H1 (cell line): Measurements from ENCODE around the gene CTNND2. TPM values are rescaled to one million over a fixed set of nuclear protein-coding genes. Genes with fewer than 3 reads are reported as not detected.

ENCODE experiments used
- CTCF ChIA-PET: fragments of 300-600 bp; sonication (Branson Sonifier 250); formaldehyde crosslinking; loops from one replicate; lab custom pipeline; 2021; ENCODE audit not compliant: partially characterized antibody; lab: Charles Lee
- POLR2A ChIA-PET: fragments of 300-600 bp; sonication (Branson Sonifier 250); formaldehyde crosslinking; loops from one replicate; lab custom pipeline; 2021; ENCODE audit warnings: inconsistent platforms; ENCODE audit not compliant: partially characterized antibody; lab: Charles Lee
- DNase-seq, 2 experiments: peaks; one replicate each; pipeline versions ENCODE4 v3.0.0 to v3.0.0-alpha.2; 2010 to 2022; ENCODE audit warnings: low spot score in 2 of 2, low read depth in 1 of 2, mixed read lengths in 1 of 2
- FAIRE-seq: peaks from 2 replicates; lab custom pipeline; 2011; peaks lifted over from hg19 to GRCh38; lab: Jason Lieb, UNC
- H2AFZ ChIP-seq: 2 replicates; pipeline ENCODE4 v1.8.1; 2012; ENCODE audit warnings: low read length, inconsistent platforms
- H2AK5ac ChIP-seq: 2 replicates; pipeline ENCODE4 v1.6.1; 2013; ENCODE audit warnings: low read depth, low read length
- H2BK120ac ChIP-seq: replicated peaks from 2 replicates; pipeline ENCODE3; 2013; ENCODE audit warnings: low read depth, low read length, inconsistent platforms
- H2BK12ac ChIP-seq: 2 replicates; pipeline ENCODE4 v1.6.1; 2013; ENCODE audit warnings: low read depth, low read length
- H2BK15ac ChIP-seq: 2 replicates; pipeline ENCODE4 v1.6.1; 2013; ENCODE audit warnings: low read length
- H2BK20ac ChIP-seq: 2 replicates; pipeline ENCODE4 v1.6.1; 2013; ENCODE audit warnings: low read length
- H2BK5ac ChIP-seq: 2 replicates; pipeline ENCODE4 v1.6.1; 2013; ENCODE audit warnings: low read depth, low read length
- H3K14ac ChIP-seq: 2 replicates; pipeline ENCODE4 v1.6.1; 2013; ENCODE audit warnings: inconsistent platforms; ENCODE audit not compliant: insufficient read length
- H3K18ac ChIP-seq: 2 replicates; pipeline ENCODE4 v1.6.1; 2013; ENCODE audit warnings: low read length; ENCODE audit errors: extremely low read depth
- H3K23ac ChIP-seq: 2 replicates; pipeline ENCODE4 v1.6.1; 2013; ENCODE audit warnings: inconsistent platforms; ENCODE audit not compliant: insufficient read length
- H3K23me2 ChIP-seq: 2 replicates; pipeline ENCODE4 v1.6.1; 2013; ENCODE audit warnings: low read depth, low read length
- H3K27ac ChIP-seq: 2 replicates; pipeline ENCODE4 v1.6.1; 2011; ENCODE audit warnings: low read depth, low read length, inconsistent platforms
- H3K27me3 ChIP-seq, 4 experiments: replicated peaks in 1 of 4; 1 replicate in 1 of 4; 2 replicates in 3 of 4; pipeline versions ENCODE4 v1.6.1 to v1.8.1; 2011 to 2013; ENCODE audit warnings: low read length in 3 of 4, mild to moderate bottlenecking in 3 of 4, inconsistent platforms in 2 of 4, mixed read lengths in 2 of 4, moderate library complexity in 1 of 4; ENCODE audit not compliant: control insufficient read depth in 3 of 4, insufficient read depth in 3 of 4; ENCODE audit errors: extremely low read depth in 1 of 4
- H3K36me3 ChIP-seq, 4 experiments: 2 replicates each; pipeline versions ENCODE4 v1.6.1 to v1.8.1; 2011 to 2013; ENCODE audit warnings: mild to moderate bottlenecking in 4 of 4, low read length in 3 of 4, moderate library complexity in 2 of 4, control low read depth in 1 of 4, inconsistent platforms in 1 of 4; ENCODE audit not compliant: insufficient read depth in 4 of 4, control insufficient read depth in 2 of 4
- H3K4ac ChIP-seq: replicated peaks from 2 replicates; pipeline ENCODE3; 2013; ENCODE audit warnings: low read length, low read depth, mixed read lengths, inconsistent platforms; ENCODE audit not compliant: insufficient read length
- H3K4me1 ChIP-seq, 4 experiments: replicated peaks in 1 of 4; 1 replicate in 1 of 4; 2 replicates in 3 of 4; pipeline versions ENCODE4 v1.6.1 to v1.8.1; 2011 to 2013; ENCODE audit warnings: low read length in 3 of 4, inconsistent platforms in 2 of 4, mixed read lengths in 1 of 4; ENCODE audit not compliant: insufficient read depth in 4 of 4, control insufficient read depth in 3 of 4
- H3K4me2 ChIP-seq, 2 experiments: 2 replicates each; pipeline versions ENCODE4 v1.6.1 to v1.8.1; 2011 to 2013; ENCODE audit warnings: low read depth in 2 of 2, low read length in 2 of 2, control low read depth in 1 of 2, inconsistent platforms in 1 of 2, mild to moderate bottlenecking in 1 of 2; ENCODE audit not compliant: insufficient read depth in 1 of 2
- H3K4me3 ChIP-seq, 4 experiments: fragments of 200-600, 300-600 bp in 1 of 4; sonication (generic), shearing (Covaris generic), sonication (Bioruptor Twin) in 1 of 4; 2 replicates each; pipeline versions ENCODE4 v1.5.1 to v1.8.1; 2011 to 2016; ENCODE audit warnings: low read length in 4 of 4, low read depth in 3 of 4, control low read depth in 2 of 4, inconsistent platforms in 2 of 4, mild to moderate bottlenecking in 2 of 4, mixed read lengths in 1 of 4, moderate library complexity in 1 of 4; ENCODE audit not compliant: insufficient read depth in 2 of 4; ENCODE audit errors: extremely low read depth in 1 of 4
- H3K56ac ChIP-seq: replicated peaks from 2 replicates; pipeline ENCODE3; 2013; ENCODE audit warnings: low read depth, mild to moderate bottlenecking, mixed read lengths, low read length, inconsistent platforms; ENCODE audit not compliant: insufficient read length
- H3K79me1 ChIP-seq: 2 replicates; pipeline ENCODE4 v1.6.1; 2013; ENCODE audit warnings: low read depth, low read length, control low read depth
- H3K79me2 ChIP-seq, 2 experiments: 2 replicates each; pipeline versions ENCODE4 v1.6.1 to v1.8.1; 2012 to 2013; ENCODE audit warnings: low read length in 2 of 2, mild to moderate bottlenecking in 2 of 2, inconsistent platforms in 1 of 2; ENCODE audit not compliant: insufficient read depth in 2 of 2, control insufficient read depth in 1 of 2
- H3K9ac ChIP-seq, 4 experiments: replicated peaks in 1 of 4; 1 replicate in 1 of 4; 2 replicates in 3 of 4; pipeline versions ENCODE4 v1.6.1 to v1.8.1; 2011 to 2013; ENCODE audit warnings: low read depth in 3 of 4, low read length in 3 of 4, control low read depth in 2 of 4, mild to moderate bottlenecking in 2 of 4, moderate library complexity in 2 of 4, inconsistent platforms in 1 of 4; ENCODE audit errors: extremely low read depth in 1 of 4
- H3K9me3 ChIP-seq, 2 experiments: 2 replicates each; pipeline versions ENCODE4 v1.6.1 to v1.8.1; 2012 to 2013; ENCODE audit warnings: mild to moderate bottlenecking in 2 of 2, moderate library complexity in 2 of 2, control low read depth in 1 of 2, inconsistent platforms in 1 of 2, low read depth in 1 of 2, low read length in 1 of 2, mixed read lengths in 1 of 2; ENCODE audit not compliant: insufficient read depth in 2 of 2
- H4K20me1 ChIP-seq, 2 experiments: replicated peaks in 1 of 2; 2 replicates each; pipeline versions ENCODE3 to v1.8.1; 2011 to 2013; ENCODE audit warnings: inconsistent platforms in 2 of 2, low read length in 2 of 2, mild to moderate bottlenecking in 1 of 2; ENCODE audit not compliant: insufficient read depth in 2 of 2, control insufficient read depth in 1 of 2
- H4K5ac ChIP-seq: 2 replicates; pipeline ENCODE4 v1.6.1; 2013; ENCODE audit warnings: low read length, low read depth, mixed read lengths, inconsistent platforms; ENCODE audit not compliant: insufficient read length
- H4K8ac ChIP-seq: 2 replicates; pipeline ENCODE4 v1.8.0; 2013; ENCODE audit warnings: mild to moderate bottlenecking, moderate library complexity, low read length, inconsistent platforms; ENCODE audit not compliant: insufficient read depth; ENCODE audit errors: extremely low read depth
- H4K91ac ChIP-seq: replicated peaks from 2 replicates; pipeline ENCODE3; 2013; ENCODE audit warnings: low read length, mixed read lengths, inconsistent platforms; ENCODE audit not compliant: insufficient read length
- CBX5 ChIP-seq: fragments of 300-800, 300-1000 bp; sonication (generic); IDR thresholded peaks from 2 replicates; pipeline ENCODE4 v1.7.1; 2016; ENCODE audit warnings: antibody characterized with exemption, low read length, low read depth
- TEAD4 ChIP-seq: IDR thresholded peaks from 2 replicates; pipeline ENCODE4 v1.6.1; 2012; ENCODE audit warnings: low read depth, low read length, inconsistent platforms, mixed read lengths
- WGBS, 2 experiments: shearing (Covaris generic) in 1 of 2; methylation state at CpG; one replicate each; pipeline versions ENCODE4 v1.1.6 to v1.1.7; 2013 to 2015; ENCODE audit warnings: low lambda C conversion rate in 2 of 2, mixed read lengths in 2 of 2, inconsistent platforms in 1 of 2, low coverage in 1 of 2, missing lambda C conversion rate in 1 of 2; ENCODE audit not compliant: insufficient replicate concordance in 2 of 2, insufficient coverage in 1 of 2, insufficient read length in 1 of 2; ENCODE audit errors: extremely low coverage in 1 of 2, missing lambda C conversion rate in 1 of 2; 5-methylcytosine and 5-hydroxymethylcytosine counted together
- polyA plus RNA-seq, 7 experiments: library from polyadenylated mRNA; depleted of rRNA in 3 of 7; stranded (reverse) in 5 of 7; unstranded in 2 of 7; fragments of >200 nt in 5 of 7; fragments of 200-250 nt in 2 of 7; gene quantifications; 1 replicate in 5 of 7; 2 replicates in 1 of 7; 4 replicates in 1 of 7; pipeline versions ENCODE4 v1.2.1 to v1.2.3, GENCODE V29; 2011 to 2013; ENCODE audit warnings: missing spikeins in 2 of 7, mixed read lengths in 2 of 7
- total RNA-seq: library from RNA; stranded (reverse); fragmentation: NEBNext Ultra II Directional; extraction: Animal tissue kit (Norgen Biotek cat#: 25700); gene quantifications from 2 replicates; pipeline ENCODE4 v1.2.1, GENCODE V29; 2021

The CTNND2 gene
- total and polyA plus RNA-seq, 2 of the 8 experiments (the other 6 are each of a cell fraction or from before 2014, with no cell fraction given): 7.4 to 14.2 TPM

DNA sequence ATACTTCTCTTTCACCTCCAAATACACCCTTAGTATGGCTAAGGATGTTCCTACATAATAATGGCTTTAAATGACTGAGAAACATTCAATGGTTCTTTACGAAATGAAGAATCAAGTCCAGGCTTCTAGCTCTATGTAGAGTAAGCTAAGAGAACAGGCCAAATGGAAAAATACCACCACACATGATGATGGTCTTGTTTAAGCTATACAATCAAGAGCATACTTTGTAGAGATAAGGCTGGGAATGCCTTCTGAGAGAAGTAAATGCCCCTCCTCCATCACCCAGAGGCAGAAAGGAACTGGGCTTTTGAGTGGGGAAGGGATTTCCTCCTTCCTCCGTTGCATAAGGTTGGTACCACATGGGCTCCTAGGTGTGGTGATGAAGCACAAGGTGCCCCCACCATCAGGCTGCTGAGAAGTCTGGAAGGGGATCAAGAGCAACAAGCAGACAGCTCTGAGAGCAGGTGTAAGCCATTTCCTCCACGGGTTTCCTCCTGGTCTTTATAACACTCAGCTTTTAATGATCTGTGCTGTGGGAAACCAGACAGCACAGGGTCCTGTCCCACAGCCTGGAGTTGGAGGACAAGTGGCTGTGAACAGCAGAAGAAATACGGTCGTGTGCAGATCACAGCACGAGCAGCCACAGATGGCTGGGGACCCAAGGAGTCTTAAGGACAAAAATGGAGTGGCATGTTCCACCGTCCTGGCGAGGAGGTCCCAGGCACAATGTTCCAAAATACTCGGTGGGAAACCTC is 396.9 kb downstream of the CTNND2 start:
- WGBS, 2 experiments: 90% methylated on average over 9 of the region's 9 CpGs; no CpG with 5 or more reads in 1 of the 2 experiments
- TF ChIP-seq CBX5: no peak
- no peak for TF ChIP-seq TEAD4

More for the DNA sequence above, 396.9 kb downstream of the CTNND2 start:
- CTCF ChIA-PET: interaction anchor here (1.1 kb wide), 1 partner anchor 12 kb away, joined by 3 read pairs; no protein-coding TSS in a partner anchor
- Histone ChIP-seq H4K91ac (no peak overlapping the region), H3K27ac (no peak overlapping the region), H3K4me3 (no peak overlapping the region), H4K20me1 (no peaks in the 10 kb centered on the region), H2BK12ac (no peak overlapping the region), H2BK15ac (no peak overlapping the region), H3K23ac (no peak overlapping the region), H3K14ac (no peak overlapping the region), H4K5ac (no peak overlapping the region), H2BK120ac (no peak overlapping the region), H3K79me2 (no peaks in the 10 kb centered on the region), H2AFZ (no peak overlapping the region), H3K56ac (no peak overlapping the region), H3K4me2 (no peak overlapping the region), H2BK5ac (no peak overlapping the region), H3K4me1 (peaks cover 0 to 3% (median 2%) of the 10 kb centered on the region in 4 experiments; a peak in 3 of 7 replicates), H3K79me1 (no peaks in the 10 kb centered on the region), H3K9me3 (no peaks in the 10 kb centered on the region), H3K9ac (no peak overlapping the region), H3K27me3 (no peaks in the 10 kb centered on the region), H3K23me2 (no peaks in the 10 kb centered on the region), H3K4ac (no peak overlapping the region), H3K18ac (no peak overlapping the region), H4K8ac (no peak overlapping the region), H2AK5ac (no peak overlapping the region), H3K36me3 (no peaks in the 10 kb centered on the region), H2BK20ac (no peak overlapping the region)
- no peak for FAIRE-seq
- DNase-seq: no peak
- POLR2A ChIA-PET: no interaction called here
